GM23338 (cell line): Measurements from ENCODE around the gene MUC12. TPM values are rescaled to one million over a fixed set of nuclear protein-coding genes. Genes with fewer than 3 reads are reported as not detected.
"Not testable (repeated sequence)": the region's sequence is repeated elsewhere in the genome, so short reads cannot be mapped to it uniquely, and the experiment has no call there.

Experiments used
- ATAC-seq: fragments of 200-7000 bp; cut with Tn5 transposase; 3 replicates; pipeline ENCODE4 v1.9.1; 2020
- DNase-seq: peaks from one replicate; pipeline ENCODE4 v3.0.0-alpha.2; 2015; ENCODE audit warnings: low spot score
- H2AFZ ChIP-seq: fragments of 200-600 bp; sonication (generic); 2 replicates; pipeline ENCODE4 v1.8.0; 2016; ENCODE audit warnings: antibody characterized with exemption, mild to moderate bottlenecking, moderate library complexity
- H3F3A ChIP-seq: fragments of 200-600 bp; sonication (generic); replicated peaks from 2 replicates; pipeline ENCODE4 v1.8.0; 2017; ENCODE audit warnings: antibody characterized with exemption, mixed run types, low read depth
- H3K27ac ChIP-seq: fragments of 200-600 bp; sonication (generic); 2 replicates; pipeline ENCODE4 v1.6.1; 2016; ENCODE audit warnings: low read depth
- H3K27me3 ChIP-seq: fragments of 200-600 bp; sonication (generic); 2 replicates; pipeline ENCODE4 v1.8.0; 2016; ENCODE audit warnings: mild to moderate bottlenecking, mixed run types, moderate library complexity; ENCODE audit not compliant: insufficient read depth
- H3K36me3 ChIP-seq: fragments of 200-600 bp; sonication (generic); 2 replicates; pipeline ENCODE4 v1.8.0; 2016; ENCODE audit warnings: mild to moderate bottlenecking; ENCODE audit not compliant: insufficient read depth
- H3K4me1 ChIP-seq: fragments of 200-600 bp; sonication (generic); 2 replicates; pipeline ENCODE4 v1.8.0; 2016; ENCODE audit warnings: mild to moderate bottlenecking, moderate library complexity; ENCODE audit not compliant: insufficient read depth
- H3K4me2 ChIP-seq: fragments of 200-600 bp; sonication (generic); 2 replicates; pipeline ENCODE4 v1.7.1; 2017; ENCODE audit warnings: mixed run types
- H3K4me3 ChIP-seq: fragments of 200-600 bp; sonication (generic); 2 replicates; pipeline ENCODE4 v1.6.1; 2016; ENCODE audit warnings: mixed run types
- H3K79me2 ChIP-seq: fragments of 200-600 bp; sonication (generic); replicated peaks from 2 replicates; pipeline ENCODE4 v1.8.0; 2017; ENCODE audit warnings: mild to moderate bottlenecking; ENCODE audit not compliant: insufficient read depth
- H3K9me2 ChIP-seq: fragments of 200-600 bp; sonication (generic); 2 replicates; pipeline ENCODE4 v1.8.0; 2017; ENCODE audit not compliant: insufficient read depth
- H4K20me1 ChIP-seq: fragments of 200-600 bp; sonication (generic); replicated peaks from 2 replicates; pipeline ENCODE4 v1.8.0; 2017; ENCODE audit warnings: mild to moderate bottlenecking; ENCODE audit not compliant: insufficient read depth
- H3K27ac Mint-ChIP-seq: 2 replicates; pipeline ENCODE4 v1.8.0; 2020; ENCODE audit warnings: inconsistent platforms, mild to moderate bottlenecking, moderate library complexity, mixed read lengths
- H3K27me3 Mint-ChIP-seq: 3 replicates; pipeline ENCODE4 v1.8.0; 2022; ENCODE audit warnings: low read depth, mild to moderate bottlenecking, moderate library complexity, mixed read lengths, inconsistent platforms; ENCODE audit not compliant: insufficient read depth, poor library complexity
- H3K36me3 Mint-ChIP-seq: 3 replicates; pipeline ENCODE4 v1.8.0; 2021; ENCODE audit warnings: low read depth, mild to moderate bottlenecking, inconsistent platforms, moderate library complexity, mixed read lengths
- H3K4me1 Mint-ChIP-seq: 3 replicates; pipeline ENCODE4 v1.8.0; 2020; ENCODE audit warnings: mild to moderate bottlenecking, inconsistent platforms, mixed read lengths
- H3K4me3 Mint-ChIP-seq: 3 replicates; pipeline ENCODE4 v1.8.0; 2021; ENCODE audit warnings: moderate library complexity, mild to moderate bottlenecking, inconsistent platforms, mixed read lengths
- H3K9me3 Mint-ChIP-seq: 3 replicates; pipeline ENCODE4 v1.8.0; 2020; ENCODE audit warnings: moderate library complexity, mild to moderate bottlenecking, inconsistent platforms, mixed read lengths
- EZH2phosphoT487 ChIP-seq: fragments of 200-600 bp; sonication (generic); IDR thresholded peaks from one replicate; pipeline ENCODE4 v1.8.1; 2018; ENCODE audit warnings: antibody characterized with exemption; ENCODE audit not compliant: unreplicated experiment
- ZNF114 ChIP-seq: fragments of 250-450 bp; sonication (Bioruptor Pico); IDR thresholded peaks from 2 replicates; pipeline ENCODE4 v1.5.0; 2020; ENCODE audit warnings: mild to moderate bottlenecking, moderate library complexity
- long read RNA-seq: library from polyadenylated mRNA; unstranded; transcript quantifications from one replicate; pipeline ENCODE4 v2.0.0, GENCODE V29; 2020; ENCODE audit not compliant: unreplicated experiment
- polyA plus RNA-seq: library from polyadenylated mRNA; unstranded; fragments of >200 nt; fragmentation: Nextera tagmentation; extraction: Ambion mirVana; gene quantifications from 2 replicates; pipeline ENCODE4 v1.2.1, GENCODE V29; 2016
- total RNA-seq: library from RNA; depleted of rRNA; stranded (reverse); fragments of >200 nt; shearing (Covaris generic); gene quantifications from 2 replicates; pipeline ENCODE4 v1.2.3, GENCODE V29; 2014; rRNA removed
- TF ChIP-seq, protein P1 (sequence below): fragments of 250-450 bp; sonication (Bioruptor Pico); IDR thresholded peaks from 2 replicates; pipeline ENCODE4 v1.5.0; 2020; ENCODE audit warnings: mild to moderate bottlenecking, moderate library complexity

Gene MUC12, protein sequence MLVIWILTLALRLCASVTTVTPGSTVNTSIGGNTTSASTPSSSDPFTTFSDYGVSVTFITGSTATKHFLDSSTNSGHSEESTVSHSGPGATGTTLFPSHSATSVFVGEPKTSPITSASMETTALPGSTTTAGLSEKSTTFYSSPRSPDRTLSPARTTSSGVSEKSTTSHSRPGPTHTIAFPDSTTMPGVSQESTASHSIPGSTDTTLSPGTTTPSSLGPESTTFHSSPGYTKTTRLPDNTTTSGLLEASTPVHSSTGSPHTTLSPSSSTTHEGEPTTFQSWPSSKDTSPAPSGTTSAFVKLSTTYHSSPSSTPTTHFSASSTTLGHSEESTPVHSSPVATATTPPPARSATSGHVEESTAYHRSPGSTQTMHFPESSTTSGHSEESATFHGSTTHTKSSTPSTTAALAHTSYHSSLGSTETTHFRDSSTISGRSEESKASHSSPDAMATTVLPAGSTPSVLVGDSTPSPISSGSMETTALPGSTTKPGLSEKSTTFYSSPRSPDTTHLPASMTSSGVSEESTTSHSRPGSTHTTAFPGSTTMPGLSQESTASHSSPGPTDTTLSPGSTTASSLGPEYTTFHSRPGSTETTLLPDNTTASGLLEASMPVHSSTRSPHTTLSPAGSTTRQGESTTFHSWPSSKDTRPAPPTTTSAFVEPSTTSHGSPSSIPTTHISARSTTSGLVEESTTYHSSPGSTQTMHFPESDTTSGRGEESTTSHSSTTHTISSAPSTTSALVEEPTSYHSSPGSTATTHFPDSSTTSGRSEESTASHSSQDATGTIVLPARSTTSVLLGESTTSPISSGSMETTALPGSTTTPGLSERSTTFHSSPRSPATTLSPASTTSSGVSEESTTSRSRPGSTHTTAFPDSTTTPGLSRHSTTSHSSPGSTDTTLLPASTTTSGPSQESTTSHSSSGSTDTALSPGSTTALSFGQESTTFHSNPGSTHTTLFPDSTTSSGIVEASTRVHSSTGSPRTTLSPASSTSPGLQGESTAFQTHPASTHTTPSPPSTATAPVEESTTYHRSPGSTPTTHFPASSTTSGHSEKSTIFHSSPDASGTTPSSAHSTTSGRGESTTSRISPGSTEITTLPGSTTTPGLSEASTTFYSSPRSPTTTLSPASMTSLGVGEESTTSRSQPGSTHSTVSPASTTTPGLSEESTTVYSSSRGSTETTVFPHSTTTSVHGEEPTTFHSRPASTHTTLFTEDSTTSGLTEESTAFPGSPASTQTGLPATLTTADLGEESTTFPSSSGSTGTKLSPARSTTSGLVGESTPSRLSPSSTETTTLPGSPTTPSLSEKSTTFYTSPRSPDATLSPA (N-terminal part only)
- total RNA-seq (3.8 and 4.6 TPM in 2 replicates), polyA plus RNA-seq (18.0 and 21.4 TPM in 2 replicates)
- long read RNA-seq, partial matches to known transcripts: 0 of 6 reads
- long read RNA-seq, other reads (novel, unspliced or antisense): 0 of 6 reads

DNA sequence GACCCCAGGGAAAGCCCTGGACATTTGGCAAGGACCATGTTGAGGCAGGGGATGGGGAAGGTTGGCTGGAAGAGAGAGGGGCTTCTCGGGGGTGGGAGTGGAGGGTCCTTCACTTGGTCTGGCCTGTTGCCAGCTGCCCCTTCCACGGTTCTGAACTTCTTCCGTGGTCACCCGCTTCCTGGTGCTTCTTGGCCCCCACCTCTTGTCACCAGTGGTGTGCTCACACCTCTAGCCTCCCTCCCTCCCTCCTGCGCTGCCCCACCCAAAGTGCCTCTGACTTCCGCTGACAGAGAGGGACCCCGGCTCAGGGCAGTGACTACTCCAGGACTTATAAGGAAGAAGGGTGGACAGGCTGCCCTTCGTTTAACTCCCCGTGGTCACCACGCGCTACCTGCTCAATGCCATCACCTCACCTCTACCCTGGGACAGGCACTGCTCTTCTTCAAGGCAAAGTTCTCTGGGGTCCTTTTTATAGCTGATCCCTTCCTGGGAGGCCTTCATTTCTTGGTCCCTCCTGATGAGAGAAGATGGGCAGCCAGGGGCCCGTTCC is at the start of gene MUC12:
TSS of gene MUC12 (plus strand) at position 500 of the 550 bp plus-strand sequence. CDS start 58 bp downstream, outside the sequence.
- no peaks in the 10 kb centered on the region for H3K79me2 ChIP-seq
- DNase-seq: no peak
- H3K4me2 ChIP-seq: no peak within 1 kb of the TSS
- H3K27me3 ChIP-seq: peaks cover 20% of the 10 kb centered on the region
- H3K36me3 ChIP-seq: no peaks in the 10 kb centered on the region
- peaks cover 2% of the 10 kb centered on the region; the same call in 1 of the 2 replicates for H4K20me1 ChIP-seq
- no peak for ATAC-seq
- Mint-ChIP-seq H3K4me1 (peaks cover 36% of the 10 kb centered on the region), H3K36me3 (no peaks in the 10 kb centered on the region; the same call in 2 of the 3 replicates), H3K27ac (no peak within 1 kb of the TSS), H3K27me3 (peaks cover 29% of the 10 kb centered on the region), H3K4me3 (no peak within 1 kb of the TSS), H3K9me3 (no peaks in the 10 kb centered on the region)
- no peak within 1 kb of the TSS for H2AFZ ChIP-seq
- no peaks in the 10 kb centered on the region for H3K9me2 ChIP-seq
- peaks cover 15% of the 10 kb centered on the region for H3F3A ChIP-seq
- peaks cover 38% of the 10 kb centered on the region for H3K4me1 ChIP-seq
- TF ChIP-seq, protein P1, sequence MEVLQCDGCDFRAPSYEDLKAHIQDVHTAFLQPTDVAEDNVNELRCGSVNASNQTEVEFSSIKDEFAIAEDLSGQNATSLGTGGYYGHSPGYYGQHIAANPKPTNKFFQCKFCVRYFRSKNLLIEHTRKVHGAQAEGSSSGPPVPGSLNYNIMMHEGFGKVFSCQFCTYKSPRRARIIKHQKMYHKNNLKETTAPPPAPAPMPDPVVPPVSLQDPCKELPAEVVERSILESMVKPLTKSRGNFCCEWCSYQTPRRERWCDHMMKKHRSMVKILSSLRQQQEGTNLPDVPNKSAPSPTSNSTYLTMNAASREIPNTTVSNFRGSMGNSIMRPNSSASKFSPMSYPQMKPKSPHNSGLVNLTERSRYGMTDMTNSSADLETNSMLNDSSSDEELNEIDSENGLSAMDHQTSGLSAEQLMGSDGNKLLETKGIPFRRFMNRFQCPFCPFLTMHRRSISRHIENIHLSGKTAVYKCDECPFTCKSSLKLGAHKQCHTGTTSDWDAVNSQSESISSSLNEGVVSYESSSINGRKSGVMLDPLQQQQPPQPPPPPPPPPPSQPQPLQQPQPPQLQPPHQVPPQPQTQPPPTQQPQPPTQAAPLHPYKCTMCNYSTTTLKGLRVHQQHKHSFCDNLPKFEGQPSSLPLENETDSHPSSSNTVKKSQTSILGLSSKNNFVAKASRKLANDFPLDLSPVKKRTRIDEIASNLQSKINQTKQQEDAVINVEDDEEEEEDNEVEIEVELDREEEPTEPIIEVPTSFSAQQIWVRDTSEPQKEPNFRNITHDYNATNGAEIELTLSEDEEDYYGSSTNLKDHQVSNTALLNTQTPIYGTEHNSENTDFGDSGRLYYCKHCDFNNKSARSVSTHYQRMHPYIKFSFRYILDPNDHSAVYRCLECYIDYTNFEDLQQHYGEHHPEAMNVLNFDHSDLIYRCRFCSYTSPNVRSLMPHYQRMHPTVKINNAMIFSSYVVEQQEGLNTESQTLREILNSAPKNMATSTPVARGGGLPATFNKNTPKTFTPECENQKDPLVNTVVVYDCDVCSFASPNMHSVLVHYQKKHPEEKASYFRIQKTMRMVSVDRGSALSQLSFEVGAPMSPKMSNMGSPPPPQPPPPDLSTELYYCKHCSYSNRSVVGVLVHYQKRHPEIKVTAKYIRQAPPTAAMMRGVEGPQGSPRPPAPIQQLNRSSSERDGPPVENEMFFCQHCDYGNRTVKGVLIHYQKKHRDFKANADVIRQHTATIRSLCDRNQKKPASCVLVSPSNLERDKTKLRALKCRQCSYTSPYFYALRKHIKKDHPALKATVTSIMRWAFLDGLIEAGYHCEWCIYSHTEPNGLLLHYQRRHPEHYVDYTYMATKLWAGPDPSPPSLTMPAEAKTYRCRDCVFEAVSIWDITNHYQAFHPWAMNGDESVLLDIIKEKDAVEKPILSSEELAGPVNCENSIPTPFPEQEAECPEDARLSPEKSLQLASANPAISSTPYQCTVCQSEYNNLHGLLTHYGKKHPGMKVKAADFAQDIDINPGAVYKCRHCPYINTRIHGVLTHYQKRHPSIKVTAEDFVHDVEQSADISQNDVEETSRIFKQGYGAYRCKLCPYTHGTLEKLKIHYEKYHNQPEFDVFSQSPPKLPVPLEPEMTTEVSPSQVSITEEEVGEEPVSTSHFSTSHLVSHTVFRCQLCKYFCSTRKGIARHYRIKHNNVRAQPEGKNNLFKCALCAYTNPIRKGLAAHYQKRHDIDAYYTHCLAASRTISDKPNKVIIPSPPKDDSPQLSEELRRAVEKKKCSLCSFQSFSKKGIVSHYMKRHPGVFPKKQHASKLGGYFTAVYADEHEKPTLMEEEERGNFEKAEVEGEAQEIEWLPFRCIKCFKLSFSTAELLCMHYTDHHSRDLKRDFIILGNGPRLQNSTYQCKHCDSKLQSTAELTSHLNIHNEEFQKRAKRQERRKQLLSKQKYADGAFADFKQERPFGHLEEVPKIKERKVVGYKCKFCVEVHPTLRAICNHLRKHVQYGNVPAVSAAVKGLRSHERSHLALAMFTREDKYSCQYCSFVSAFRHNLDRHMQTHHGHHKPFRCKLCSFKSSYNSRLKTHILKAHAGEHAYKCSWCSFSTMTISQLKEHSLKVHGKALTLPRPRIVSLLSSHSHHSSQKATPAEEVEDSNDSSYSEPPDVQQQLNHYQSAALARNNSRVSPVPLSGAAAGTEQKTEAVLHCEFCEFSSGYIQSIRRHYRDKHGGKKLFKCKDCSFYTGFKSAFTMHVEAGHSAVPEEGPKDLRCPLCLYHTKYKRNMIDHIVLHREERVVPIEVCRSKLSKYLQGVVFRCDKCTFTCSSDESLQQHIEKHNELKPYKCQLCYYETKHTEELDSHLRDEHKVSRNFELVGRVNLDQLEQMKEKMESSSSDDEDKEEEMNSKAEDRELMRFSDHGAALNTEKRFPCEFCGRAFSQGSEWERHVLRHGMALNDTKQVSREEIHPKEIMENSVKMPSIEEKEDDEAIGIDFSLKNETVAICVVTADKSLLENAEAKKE: no peak
- no peak for TF ChIP-seq ZNF114 (CRISPR knock-in tag)
- no peak for TF ChIP-seq EZH2phosphoT487
- no peak within 1 kb of the TSS for H3K27ac ChIP-seq
- H3K4me3 ChIP-seq: no peak within 1 kb of the TSS

DNA sequence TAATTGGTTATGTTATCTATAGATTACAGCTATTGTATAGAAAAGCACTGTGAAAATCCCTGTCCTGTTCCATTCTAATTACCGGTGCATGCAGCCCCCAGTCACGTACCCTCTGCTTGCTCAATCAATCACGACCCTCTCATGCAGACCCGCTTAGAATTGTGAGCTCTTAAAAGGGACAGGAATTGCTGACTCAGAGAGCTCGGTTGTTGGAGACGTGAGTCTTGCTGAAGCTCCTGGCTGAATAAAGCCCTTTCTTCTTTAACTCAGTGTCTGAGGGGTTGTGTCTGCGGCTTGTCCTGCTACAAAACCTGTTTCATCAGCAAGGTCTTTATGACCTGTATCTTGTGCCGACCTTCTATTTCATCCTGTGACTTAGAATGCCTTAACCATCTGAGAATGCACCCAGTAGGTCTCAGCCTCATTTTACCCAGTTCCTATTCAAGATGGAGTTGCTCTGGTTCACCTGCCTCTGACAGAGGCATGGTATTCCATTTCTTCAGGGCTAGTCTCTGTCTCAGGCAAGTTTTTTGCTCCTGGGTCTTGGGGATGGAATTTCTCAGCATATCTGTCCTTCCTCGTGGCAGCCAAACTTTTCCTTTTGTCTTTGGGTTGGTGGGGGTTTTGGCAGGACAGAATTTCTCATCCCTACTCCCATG is 49.5 kb upstream of the MUC12 start:
- peak overlapping the region; percentile 38; the same call in 1 of the 2 replicates for H2AFZ ChIP-seq
- H3K27ac ChIP-seq, ATAC-seq, H3K9me2 ChIP-seq, H3F3A ChIP-seq, H3K4me2 ChIP-seq, H3K4me3 ChIP-seq, H3K27me3 ChIP-seq, H3K4me3 Mint-ChIP-seq, H3K36me3 ChIP-seq, H4K20me1 ChIP-seq, H3K79me2 ChIP-seq, H3K36me3 Mint-ChIP-seq, H3K9me3 Mint-ChIP-seq, H3K27ac Mint-ChIP-seq, DNase-seq: not testable (repeated sequence)
- Mint-ChIP-seq H3K27me3 (peaks cover 10% of the 10 kb centered on the region), H3K4me1 (peaks cover 35% of the 10 kb centered on the region)
- H3K4me1 ChIP-seq: peaks cover 13% of the 10 kb centered on the region
